Left colon (tissue), 2 donors: ENCODE data around the gene PNMA6E. TPM values are rescaled to one million over a fixed set of nuclear protein-coding genes. Genes with fewer than 3 reads are reported as not detected.
"Not testable (repeated sequence)": the region's sequence is repeated elsewhere in the genome, so short reads cannot be mapped to it uniquely, and the experiment has no call there.

Experiments
- ATAC-seq: fragments of 200-7000 bp; cut with Tn5 transposase; one replicate; pipeline ENCODE4 v1.9.1; 2020; ENCODE audit warnings: mild to moderate bottlenecking, moderate library complexity
- DNase-seq, 2 donors: peaks; one replicate each; pipeline ENCODE4 v3.0.0-alpha.2; 2020
- intact Hi-C, 2 donors: fragments of 100-400 bp; cut with DNase I in 1 of 2; cut with micrococcal nuclease in 1 of 2; formaldehyde crosslinking; loops; one replicate each; pipeline versions ENCODE4 v1.11.2 to v1.14.0; 2022; cut with DNase I, micrococcal nuclease
- total RNA-seq, 2 donors: library from RNA; stranded (reverse); fragmentation: NEBNext Ultra II Directional; extraction: Animal tissue kit (Norgen Biotek cat#: 25700); gene quantifications; one replicate each; pipeline ENCODE4 v1.2.1, GENCODE V29; 2021
- donor health status: DM: no; HTN: no; CAD: no.
- donor health status: DM: yes; HTN: yes; CAD: no.

Gene PNMA6E
- total RNA-seq, 2 donors from 2014 or later, result not detected

GRCh38 chrX:153389460-153389768 is 11.7 kb downstream of the PNMA6E start:
- intact Hi-C loops, DNase-seq, ATAC-seq: not testable (repeated sequence)

GRCh38 chrX:153388722-153389459 is 12.3 kb downstream of the PNMA6E start:
- intact Hi-C loops, result no loop called here
- ATAC-seq, result no peak
- DNase-seq, result no peak

- ATAC-seq (no peak), DNase-seq (no peak)
- intact Hi-C loops, result no loop called here
These were observed 13.0 kb downstream of the PNMA6E start for GRCh38 chrX:153387987-153388721.

GRCh38 chrX:153387345-153387744 is 13.8 kb downstream of the PNMA6E start:
- ATAC-seq, result no peak
- DNase-seq, result no peak
- intact Hi-C loops, result no loop called here

GRCh38 chrX:153386097-153386496 is 15.1 kb downstream of the PNMA6E start:
- no peak for DNase-seq
- intact Hi-C loops, result no loop called here
- no peak for ATAC-seq

GRCh38 chrX:153384973-153385372 is 16.2 kb downstream of the PNMA6E start:
- intact Hi-C loops, DNase-seq: not testable (repeated sequence)

GRCh38 chrX:153384390-153384789 is 16.8 kb downstream of the PNMA6E start:
- intact Hi-C loops, result no loop called here
- ATAC-seq, result no peak

More at GRCh38 chrX:153384973-153385372, 16.2 kb downstream of the PNMA6E start:
- ATAC-seq, result not testable (repeated sequence)

GRCh38 chrX:153382563-153383482 is 18.3 kb downstream of the PNMA6E start:
- ATAC-seq, result no peak

More at GRCh38 chrX:153384390-153384789, 16.8 kb downstream of the PNMA6E start:
- no peak for DNase-seq

GRCh38 chrX:153381684-153382532 is 19.2 kb downstream of the PNMA6E start:
- intact Hi-C loops, result no loop called here
- ATAC-seq, result no peak
- no peak for DNase-seq

More at GRCh38 chrX:153382563-153383482, 18.3 kb downstream of the PNMA6E start:
- DNase-seq, result no peak
- intact Hi-C loops, result no loop called here

GRCh38 chrX:153380691-153381090 is 20.5 kb downstream of the PNMA6E start:
- no peak for ATAC-seq
- no peak for DNase-seq

GRCh38 chrX:153379971-153380581 is 21.1 kb downstream of the PNMA6E start:
- ATAC-seq (no peak), DNase-seq (no peak)
- intact Hi-C loops, result no loop called here

More at GRCh38 chrX:153380691-153381090, 20.5 kb downstream of the PNMA6E start:
- intact Hi-C loops, result no loop called here

- ATAC-seq (no peak), DNase-seq (no peak)
- intact Hi-C loops, result no loop called here
These were observed 21.6 kb downstream of the PNMA6E start for GRCh38 chrX:153379508-153379907.

- intact Hi-C loops, result no loop called here
- ATAC-seq (no peak), DNase-seq (no peak)
These were observed 22.5 kb downstream of the PNMA6E start for GRCh38 chrX:153378607-153379006.

- ATAC-seq (no peak), DNase-seq (no peak)
- intact Hi-C loops, result no loop called here
These were observed 23.4 kb downstream of the PNMA6E start for GRCh38 chrX:153377727-153378126.

GRCh38 chrX:153375571-153375970 is 25.6 kb downstream of the PNMA6E start:
- ATAC-seq (no peak), DNase-seq (no peak)
- intact Hi-C loops, result no loop called here

- ATAC-seq (no peak), DNase-seq (no peak)
- intact Hi-C loops, result no loop called here
These were observed 26.7 kb downstream of the PNMA6E start for GRCh38 chrX:153374426-153374825.

GRCh38 chrX:153372949-153373348 is 28.2 kb downstream of the PNMA6E start:
- intact Hi-C loops, result no loop called here
- DNase-seq (no peak), ATAC-seq (no peak)

GRCh38 chrX:153371256-153371655 is 29.9 kb downstream of the PNMA6E start:
- ATAC-seq, result no peak
- intact Hi-C loops, result no loop called here
- DNase-seq, result no peak
